GM21825 (cell line): ENCODE data around the gene LENG8.
A peak's percentile ranks its signal among the peaks of the same experiment; 100 is the strongest.
"Not testable (repeated sequence)": the region's sequence is repeated elsewhere in the genome, so short reads cannot be mapped to it uniquely, and the experiment has no call there.

Experiments
- ATAC-seq: cut with Tn5 transposase; IDR thresholded peaks from one replicate; pipeline ENCODE4 v1.9.1; 2021; ENCODE audit warnings: mild to moderate bottlenecking, moderate library complexity; ENCODE audit not compliant: unreplicated experiment

Gene LENG8

DNA sequence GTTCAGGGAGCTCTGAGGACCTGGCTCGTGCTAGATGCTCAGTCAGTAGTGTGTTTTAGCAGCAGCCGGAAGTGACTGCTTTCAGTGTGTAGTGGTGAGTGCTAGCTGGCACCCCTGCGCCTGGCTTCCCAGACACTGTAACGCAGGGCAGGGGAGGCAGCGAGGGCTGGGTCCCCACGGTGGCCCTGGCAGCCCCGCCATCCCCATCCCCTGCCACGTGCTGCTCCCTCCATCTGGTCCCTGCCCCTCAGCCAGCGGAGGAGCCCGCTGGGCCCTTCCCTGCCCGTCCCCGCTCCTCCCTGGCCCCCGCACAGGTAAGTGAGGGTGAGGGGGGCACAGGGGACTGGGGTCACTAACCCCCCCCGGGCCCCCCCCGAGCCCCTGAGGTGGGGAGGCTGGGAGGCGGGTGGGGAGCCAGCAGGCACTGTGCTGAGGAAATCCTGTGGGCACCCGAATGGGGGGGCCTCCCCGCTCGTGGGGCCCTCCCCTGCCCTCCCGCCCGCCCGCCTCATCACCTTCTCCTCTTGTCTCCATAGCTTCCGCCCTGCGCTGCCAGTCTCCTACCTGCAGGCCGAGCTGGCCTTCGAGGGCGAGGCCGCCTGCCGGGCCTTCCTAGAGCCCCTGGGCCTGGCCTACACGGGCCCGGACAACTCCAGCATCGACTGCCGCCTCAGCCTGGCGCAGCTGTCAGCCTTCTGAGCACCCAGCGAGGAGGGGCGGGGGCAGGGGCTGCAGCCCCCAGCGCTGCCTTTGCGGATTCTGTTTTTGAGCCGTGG is 11.4 kb downstream of the LENG8 start:
- ATAC-seq, result no peak

- no peak for ATAC-seq
Measured at GRCh38 chr19:54461210-54461609, 12.2 kb downstream of the LENG8 start.

DNA sequence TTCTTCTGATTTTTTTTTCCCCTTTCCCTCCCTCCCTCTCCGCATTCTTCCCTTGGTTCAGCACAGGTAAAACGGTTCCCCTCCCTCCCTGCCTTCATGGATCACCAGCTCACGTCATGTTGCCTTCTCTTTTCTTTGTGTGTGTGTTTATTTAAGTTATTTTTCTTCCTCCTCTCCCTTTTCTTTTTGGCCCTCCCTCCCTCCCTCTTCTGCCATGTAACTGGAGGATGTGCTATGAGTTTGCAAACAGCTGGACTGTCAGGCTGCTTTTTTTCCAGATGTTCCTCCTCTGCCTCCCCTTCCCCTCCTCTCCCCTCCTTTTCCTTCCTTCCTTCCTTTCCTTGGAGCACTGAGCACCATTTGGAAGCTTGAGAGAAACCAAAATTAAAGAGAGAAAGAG is 12.6 kb downstream of the LENG8 start:
- no peak for ATAC-seq

DNA sequence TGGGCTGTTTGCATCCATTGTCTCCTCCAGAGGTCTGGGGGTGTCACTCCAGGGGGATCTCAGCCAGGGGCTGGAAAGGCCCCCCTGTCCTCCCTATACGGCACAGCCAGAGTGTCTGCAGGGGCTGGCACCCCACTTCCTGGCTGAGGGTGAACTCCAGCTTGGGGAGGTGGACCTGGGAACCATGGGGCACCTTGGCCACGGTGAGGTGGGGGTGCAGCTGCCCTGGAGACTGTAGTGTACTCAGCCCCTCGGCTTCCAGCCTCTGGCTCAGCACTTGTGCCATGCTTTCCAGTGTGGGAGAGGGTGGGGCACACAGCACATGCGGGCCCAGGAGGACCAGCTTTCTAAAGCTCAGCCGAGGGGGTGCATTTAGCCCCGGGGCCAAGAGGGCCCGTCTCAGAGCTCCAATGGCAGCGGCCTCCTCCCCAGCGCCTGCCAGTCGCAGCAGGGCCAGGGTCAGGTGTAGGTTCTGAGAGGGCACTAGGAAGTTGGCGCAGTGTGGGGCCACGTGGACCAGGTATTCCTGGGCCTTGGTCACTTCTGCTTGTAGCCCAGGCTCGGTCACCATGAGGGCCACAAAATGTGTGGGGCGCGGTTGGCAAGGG is 13.2 kb downstream of the LENG8 start:
- ATAC-seq, result no peak

GRCh38 chr19:54462655-54463530 is 13.9 kb downstream of the LENG8 start:
- ATAC-seq, result peak; percentile 7

- peak; percentile 42 for ATAC-seq
Measured at GRCh38 chr19:54463531-54464043, 14.6 kb downstream of the LENG8 start, which contains the start of gene LENG9. TSS of gene LENG9 (minus strand) at chr19:54463778. CDS start at chr19:54463526, 252 bp downstream.

GRCh38 chr19:54464044-54464629 is 15.1 kb downstream of the LENG8 start:
- peak; percentile 41 for ATAC-seq

DNA sequence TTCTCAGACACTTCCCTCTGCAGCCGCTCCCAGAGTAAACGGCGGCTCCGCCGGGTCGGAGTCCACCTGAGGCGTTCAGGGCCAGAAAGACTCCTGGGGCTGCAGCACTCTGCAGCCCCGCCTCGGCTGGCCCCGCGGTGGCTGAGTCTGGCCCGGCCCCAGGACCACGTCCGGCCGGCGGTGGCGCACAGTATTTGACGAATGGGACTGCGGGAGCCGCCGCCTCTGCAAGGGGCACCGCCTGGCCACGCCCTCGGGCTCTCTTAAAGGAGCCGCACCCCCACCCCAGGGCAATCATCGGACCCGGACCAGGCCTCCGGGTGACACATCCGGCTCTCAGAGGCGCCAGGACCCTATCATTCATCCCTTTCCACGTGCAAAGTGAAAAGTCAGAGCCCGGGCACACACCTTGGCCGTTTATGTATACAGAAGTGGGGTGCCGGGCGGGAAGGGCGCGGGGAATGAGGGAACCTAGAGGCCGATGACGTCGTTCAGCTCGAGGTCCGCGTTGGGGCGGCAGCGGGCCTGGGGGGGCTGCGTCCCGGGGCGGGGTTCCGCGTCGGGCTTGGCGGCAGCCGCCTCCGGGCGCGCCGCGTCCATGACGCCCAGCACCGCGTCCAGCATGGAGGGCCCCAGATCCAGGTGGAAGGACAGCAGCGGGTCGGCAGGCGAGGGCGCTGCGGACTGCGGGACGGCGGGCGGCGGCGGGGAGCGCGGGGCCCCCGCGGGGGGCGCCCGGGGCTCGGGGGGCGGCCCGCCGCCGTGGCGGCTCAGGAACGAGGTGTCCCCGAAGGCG is 15.8 kb downstream of the LENG8 start:
- ATAC-seq, result peak; percentile 36

DNA sequence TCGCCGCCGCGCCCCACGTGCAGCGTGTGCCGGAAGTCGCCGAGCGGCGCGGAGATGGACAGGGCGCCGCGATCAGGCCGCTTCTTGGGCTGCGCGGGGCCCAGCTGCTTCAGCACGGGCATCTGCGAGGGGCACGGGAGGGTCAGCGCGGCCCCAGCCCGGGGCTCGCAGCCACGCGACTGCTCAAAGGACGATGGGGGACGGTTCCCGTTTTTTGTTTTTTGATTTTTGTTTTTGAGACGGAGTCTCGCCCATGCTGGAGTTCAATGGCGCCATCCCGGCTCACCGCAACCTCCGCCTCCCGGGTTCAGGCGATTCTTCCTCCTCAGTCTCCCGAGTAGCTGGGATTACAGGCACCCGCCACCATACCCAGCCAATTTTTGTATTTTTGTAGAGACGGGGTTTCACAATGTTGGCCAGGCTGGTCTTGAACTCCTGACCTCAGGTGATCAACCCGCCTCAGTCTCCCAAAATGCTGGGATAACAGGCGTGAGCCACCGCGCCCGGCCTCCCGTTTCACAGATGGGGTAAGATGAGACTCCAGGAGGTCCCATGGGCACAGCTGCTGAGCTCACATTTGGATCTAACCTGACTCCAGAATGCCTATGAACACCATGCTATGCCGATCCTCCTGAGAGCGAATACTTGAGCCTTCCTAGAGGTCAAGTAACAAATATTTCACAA is 16.6 kb downstream of the LENG8 start:
- no peak for ATAC-seq

- not testable (repeated sequence) for ATAC-seq
Measured at GRCh38 chr19:54466110-54466480, 17.1 kb downstream of the LENG8 start.

DNA sequence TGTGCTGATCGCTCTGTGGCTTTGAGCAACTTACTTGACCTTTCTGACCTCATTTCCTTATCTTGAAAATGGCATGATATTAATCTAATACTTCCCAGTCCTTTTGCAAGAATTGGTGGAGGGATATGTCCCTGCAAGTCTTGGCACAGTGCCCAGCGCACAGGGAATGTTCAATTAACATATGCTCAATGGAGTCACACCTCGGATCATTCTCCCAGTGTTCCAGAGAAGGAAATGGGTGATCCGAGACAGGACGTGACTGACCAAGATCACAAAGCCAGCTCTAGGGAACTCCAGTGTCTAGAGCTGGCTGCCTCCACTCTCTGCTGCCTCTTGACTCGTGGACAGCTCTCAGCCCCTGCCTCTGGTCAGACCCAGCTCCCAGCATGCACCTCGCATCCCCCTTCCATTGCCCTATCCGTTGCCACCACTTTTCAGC is 20.5 kb downstream of the LENG8 start:
- no peak for ATAC-seq

- ATAC-seq, result no peak
Measured at GRCh38 chr19:54470276-54470887, 21.4 kb downstream of the LENG8 start.

DNA sequence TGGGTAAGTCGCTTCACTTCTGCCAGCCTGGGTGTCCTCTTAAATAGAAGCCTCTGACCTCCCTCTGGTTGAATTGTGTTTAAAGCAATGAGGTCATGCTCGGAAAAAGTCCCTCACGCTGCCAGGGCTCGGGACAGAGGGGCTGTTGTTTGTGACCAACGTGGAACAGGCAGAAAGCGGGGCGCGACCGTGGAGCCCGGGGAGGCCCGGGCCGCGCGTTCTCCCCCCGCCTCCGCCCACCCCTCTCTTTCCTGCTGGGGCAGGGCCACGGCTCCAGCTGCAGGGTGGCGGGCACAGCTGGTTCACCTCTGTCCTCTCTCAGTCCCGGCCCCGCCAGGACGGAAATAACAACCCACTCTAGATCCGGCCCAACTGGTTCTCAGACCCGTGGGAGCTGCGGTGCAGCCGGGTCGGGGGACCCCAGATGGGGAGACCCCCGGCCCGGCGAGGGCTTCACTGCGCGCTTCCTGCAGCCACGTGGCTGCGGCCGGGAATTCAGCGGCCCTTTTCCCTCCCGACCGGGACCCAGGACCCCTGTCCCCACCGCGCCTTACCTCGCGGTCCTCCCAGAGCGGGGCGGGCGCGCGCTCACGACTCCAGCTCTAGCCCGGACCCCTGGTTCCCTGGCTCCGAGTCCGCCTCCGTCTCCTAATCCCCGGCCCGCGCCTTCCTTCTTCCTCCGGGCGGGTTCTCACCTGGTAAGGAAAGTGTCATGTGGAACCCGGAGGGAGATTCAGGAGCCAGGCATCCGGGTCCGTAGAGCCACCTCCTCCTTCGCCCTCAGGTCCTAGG is 22.2 kb downstream of the LENG8 start:
- ATAC-seq, result no peak

GRCh38 chr19:54473071-54473891 is 24.3 kb downstream of the LENG8 start, which contains the start of gene CDC42EP5:
TSS of gene CDC42EP5 (minus strand) at chr19:54473296. CDS start at chr19:54465547, 7,749 bp downstream.
- ATAC-seq, result no peak

- no peak for ATAC-seq
Measured at GRCh38 chr19:54473892-54474372, 24.9 kb downstream of the LENG8 start.

GRCh38 chr19:54475706-54476105 is 26.7 kb downstream of the LENG8 start:
- ATAC-seq, result no peak

DNA sequence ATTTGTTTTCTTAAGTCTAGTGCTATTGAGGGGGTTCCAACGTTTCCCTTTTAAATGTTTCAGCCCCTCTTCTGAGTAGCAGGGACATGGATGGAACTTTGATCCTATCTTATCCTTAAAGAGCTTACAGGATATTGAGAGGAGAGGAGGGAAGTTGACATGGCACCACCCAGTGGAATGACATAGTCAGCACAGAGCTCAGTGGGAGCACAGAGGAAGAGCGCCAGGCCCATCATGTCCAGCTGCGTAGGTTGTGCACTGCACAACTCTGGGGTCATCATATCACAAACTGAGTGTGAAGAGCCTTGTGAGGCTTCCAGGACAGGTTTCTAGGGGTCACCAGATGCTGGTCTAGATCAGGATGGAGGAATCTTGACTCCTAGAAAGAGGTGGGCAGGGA is 28.7 kb downstream of the LENG8 start:
- ATAC-seq, result no peak
